ENCODE data around the gene CACNA1A.
"Not testable (repeated sequence)": the region's sequence is repeated elsewhere in the genome, so short reads cannot be mapped to it uniquely, and the experiment has no call there.

The CACNA1A gene

GRCh38 chr19:13363954-13364353 is 142.3 kb downstream of the CACNA1A start:
- DNase-seq (no peak), ATAC-seq (no peak)

- ATAC-seq (no peak), DNase-seq (no peak)
These were observed 143.0 kb downstream of the CACNA1A start for GRCh38 chr19:13363245-13363644.

- ATAC-seq, result no peak
- no peak for DNase-seq
These were observed 143.6 kb downstream of the CACNA1A start for GRCh38 chr19:13362668-13363067.

GRCh38 chr19:13361726-13362125 is 144.6 kb downstream of the CACNA1A start:
- ATAC-seq, DNase-seq: not testable (repeated sequence)

DNA sequence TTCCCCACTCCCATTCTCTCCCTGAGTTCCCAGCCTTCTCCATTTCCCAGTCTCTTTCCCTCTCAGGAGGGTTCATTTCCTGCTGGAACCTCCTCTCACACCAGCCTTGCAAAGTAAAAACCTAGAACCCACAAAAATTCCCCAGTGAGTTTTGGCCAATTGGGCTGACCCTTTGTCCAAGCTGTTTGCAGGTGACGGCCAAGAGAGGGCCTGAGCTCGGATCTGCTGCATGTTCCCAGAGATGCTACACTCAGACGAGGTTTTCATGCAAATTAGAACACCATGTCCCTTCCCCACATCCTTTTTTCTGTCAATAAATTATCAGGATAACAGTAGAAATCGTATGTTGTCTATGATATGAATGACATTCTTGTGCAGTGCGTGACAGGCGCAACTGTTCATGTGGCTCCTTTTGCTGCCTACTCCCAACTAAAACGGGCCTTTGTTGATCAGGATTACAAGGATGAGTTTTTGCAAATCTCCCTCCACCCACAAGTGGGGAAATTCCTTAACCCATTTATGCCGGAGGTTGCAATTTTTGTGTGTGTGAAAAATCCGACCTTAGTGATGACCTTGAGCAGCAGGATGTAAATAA is 149.5 kb downstream of the CACNA1A start:
- ATAC-seq, result no peak

DNA sequence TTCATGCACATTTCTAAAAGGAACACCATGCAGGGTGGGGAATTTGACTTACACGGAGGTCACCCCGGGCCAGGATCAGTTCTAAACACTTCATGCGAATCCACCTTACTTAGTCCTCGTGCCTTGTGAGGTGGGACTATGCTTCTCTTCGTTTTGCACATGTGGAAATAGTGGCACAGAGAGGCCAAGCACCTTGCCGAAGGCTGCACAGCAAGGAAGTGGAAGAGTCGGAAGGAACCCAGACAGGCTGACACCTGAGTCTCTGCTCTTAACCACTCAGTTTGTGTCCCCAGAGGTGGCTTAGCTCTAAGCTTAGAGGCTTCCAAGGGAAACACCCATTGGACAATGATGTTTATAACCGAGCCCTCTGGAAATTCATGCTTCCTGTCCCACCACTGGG is 150.1 kb downstream of the CACNA1A start:
- DNase-seq, result no peak
- ATAC-seq, result no peak

More for the DNA sequence above, 149.5 kb downstream of the CACNA1A start:
- no peak for DNase-seq

GRCh38 chr19:13355356-13355755 is 150.9 kb downstream of the CACNA1A start:
- ATAC-seq, result no peak
- no peak for DNase-seq

- ATAC-seq (no peak), DNase-seq (no peak)
These were observed 152.7 kb downstream of the CACNA1A start for GRCh38 chr19:13353625-13354024.

DNA sequence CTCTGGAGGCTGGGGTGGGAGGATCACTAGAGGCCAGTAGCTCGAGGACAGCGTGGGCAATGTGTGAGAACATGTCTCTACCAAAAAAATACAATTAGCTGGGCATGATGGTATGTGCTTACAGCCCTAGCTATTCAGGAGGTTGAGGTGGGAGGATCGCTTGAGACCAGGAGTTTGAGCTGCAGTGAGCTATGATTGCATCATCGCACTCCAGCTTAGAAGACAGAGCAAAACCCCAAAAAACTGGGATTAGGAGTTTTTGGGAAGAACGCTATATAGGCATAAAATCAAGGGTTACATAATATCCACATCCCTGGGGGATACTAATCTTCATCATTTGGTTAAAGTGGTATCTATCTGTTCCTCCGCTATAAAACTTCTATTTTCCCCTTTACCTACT is 155.5 kb downstream of the CACNA1A start:
- ATAC-seq (no peak), DNase-seq (no peak)

GRCh38 chr19:13350072-13350471 is 156.2 kb downstream of the CACNA1A start:
- DNase-seq (no peak), ATAC-seq (no peak)

DNA sequence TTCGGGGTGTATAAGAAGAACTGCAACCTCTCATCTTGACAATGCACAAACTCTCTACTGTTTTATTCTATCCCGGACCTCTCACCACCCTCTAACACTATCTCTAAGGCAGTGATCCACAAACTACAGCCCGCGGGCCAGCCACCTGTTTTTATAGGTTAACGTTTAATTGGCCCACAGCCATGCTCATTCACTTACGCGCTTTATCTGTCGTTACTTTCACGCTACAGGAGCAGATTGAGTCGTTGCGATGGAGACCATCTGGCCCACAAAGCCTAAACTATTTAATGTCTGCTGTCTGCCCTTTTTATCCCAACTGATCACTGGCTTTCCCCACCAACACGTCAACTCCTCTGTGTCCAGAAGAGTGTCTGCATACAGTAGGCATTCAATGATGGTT is 158.9 kb downstream of the CACNA1A start:
- DNase-seq (no peak), ATAC-seq (no peak)

GRCh38 chr19:13343514-13343913 is 162.8 kb downstream of the CACNA1A start:
- ATAC-seq (no peak), DNase-seq (no peak)

DNA sequence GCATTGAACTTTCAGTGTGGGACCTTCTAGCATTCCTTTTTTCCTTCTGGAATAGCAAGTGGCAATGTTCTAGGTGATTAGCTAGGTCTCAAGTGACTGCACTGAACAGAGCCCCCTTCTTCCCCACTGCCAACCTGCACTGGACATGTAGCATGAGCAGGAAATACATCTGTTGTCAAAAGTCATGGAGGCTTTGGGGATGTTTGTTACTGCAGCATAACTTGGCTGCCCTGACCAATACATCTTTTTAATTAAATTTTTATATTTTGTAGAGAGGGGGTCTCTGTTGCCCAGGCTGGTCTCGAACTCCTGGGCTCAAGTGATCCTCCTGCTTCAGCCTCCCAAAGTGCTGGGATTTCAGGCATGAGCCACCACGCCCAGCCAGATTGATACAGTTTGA is 163.6 kb downstream of the CACNA1A start:
- DNase-seq (no peak), ATAC-seq (no peak)

DNA sequence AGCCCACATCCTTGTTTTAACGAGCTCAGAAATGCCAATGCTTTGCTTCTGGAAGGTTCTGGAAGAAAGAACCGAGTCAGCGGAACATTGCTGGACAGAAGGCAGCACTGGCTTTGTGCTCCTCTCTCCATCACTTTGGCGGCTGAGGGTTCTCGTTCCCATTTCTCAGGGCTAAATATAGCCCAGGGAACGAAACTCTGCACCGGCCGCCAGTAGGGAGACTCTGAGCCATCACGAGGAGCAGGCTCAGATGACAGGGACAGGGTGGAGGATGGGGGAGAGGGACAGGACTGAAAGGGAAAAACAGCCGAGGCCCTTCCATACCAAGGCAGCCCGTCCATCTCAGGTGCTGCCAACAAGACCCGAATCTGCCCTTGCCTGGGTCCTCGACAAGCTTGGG is 166.4 kb downstream of the CACNA1A start:
- DNase-seq, result no peak
- ATAC-seq, result no peak

- no peak for ATAC-seq
- no peak for DNase-seq
These were observed 169.1 kb downstream of the CACNA1A start for GRCh38 chr19:13337181-13337580.

DNA sequence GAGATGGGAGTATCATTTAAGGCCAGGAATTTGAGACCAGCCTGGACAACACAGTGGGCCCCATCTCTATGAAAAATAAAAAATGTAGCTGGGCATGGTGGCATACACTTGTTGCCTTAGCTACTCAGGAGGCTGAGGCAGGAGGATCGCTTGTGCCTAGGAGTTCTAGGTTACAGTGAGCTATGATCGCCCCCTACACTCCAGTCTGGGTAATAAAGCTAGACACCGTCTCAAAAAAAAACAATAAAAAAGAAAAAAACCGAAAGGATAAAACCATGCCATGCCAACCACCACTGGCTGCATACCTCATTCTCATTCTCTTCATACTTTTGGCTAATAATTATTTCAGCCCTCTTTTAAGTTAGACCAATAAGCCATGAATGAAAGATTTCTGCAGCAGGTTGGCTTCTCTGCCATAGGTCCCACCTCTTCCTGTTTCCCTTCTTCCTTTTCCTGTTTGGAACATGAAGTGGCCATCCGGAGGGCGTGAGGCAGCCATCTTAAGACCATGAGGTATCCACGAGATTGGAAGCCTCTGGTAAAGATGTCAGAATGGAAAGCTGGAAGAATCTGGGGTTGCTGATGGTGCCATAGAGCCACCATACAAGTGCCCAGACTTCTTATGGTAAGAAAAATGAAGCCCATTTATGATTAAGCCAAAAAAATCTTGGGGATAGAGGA is 171.3 kb downstream of the CACNA1A start:
- ATAC-seq (no peak), DNase-seq (no peak)

DNA sequence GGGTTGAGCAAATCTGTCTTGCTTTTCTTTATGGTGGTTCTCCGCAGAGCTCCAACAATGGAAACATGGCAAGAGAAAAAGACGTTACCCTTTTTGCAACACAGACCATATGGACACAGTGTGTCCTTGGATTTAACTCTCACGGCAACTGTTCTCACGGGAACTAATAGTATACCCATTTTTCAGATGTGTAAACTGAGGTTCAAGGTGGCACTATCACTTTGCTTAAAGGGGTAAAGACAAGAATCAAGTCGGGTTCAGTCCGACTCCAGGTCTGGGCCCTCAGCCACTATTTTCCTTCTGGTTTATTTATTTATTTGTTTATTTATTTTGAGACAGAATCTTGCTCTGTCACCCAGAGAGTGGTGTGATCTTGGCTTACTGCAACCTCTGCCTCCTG is 176.0 kb downstream of the CACNA1A start:
- DNase-seq, result no peak
- ATAC-seq, result no peak

DNA sequence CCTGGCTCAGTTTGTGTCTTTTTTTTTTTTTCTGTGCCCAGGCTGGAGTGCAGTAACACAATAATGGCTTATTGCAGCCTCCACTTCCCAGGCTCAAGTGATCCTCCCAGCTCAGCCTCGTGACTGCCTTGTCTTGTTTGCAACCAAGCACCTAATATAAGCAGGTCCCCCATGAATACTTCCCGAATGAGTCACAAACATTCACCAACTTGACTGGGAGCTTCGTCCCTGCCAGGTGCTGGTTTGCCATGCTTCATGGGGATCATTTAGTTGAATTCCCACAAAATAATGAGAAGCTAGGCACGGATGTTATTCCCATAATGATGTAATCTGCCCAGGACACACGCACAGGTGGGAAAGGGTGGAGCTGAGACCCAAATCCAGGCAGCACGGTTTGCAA is 176.5 kb downstream of the CACNA1A start:
- DNase-seq (no peak), ATAC-seq (no peak)

GRCh38 chr19:13328241-13328640 is 178.0 kb downstream of the CACNA1A start:
- no peak for DNase-seq
- no peak for ATAC-seq

DNA sequence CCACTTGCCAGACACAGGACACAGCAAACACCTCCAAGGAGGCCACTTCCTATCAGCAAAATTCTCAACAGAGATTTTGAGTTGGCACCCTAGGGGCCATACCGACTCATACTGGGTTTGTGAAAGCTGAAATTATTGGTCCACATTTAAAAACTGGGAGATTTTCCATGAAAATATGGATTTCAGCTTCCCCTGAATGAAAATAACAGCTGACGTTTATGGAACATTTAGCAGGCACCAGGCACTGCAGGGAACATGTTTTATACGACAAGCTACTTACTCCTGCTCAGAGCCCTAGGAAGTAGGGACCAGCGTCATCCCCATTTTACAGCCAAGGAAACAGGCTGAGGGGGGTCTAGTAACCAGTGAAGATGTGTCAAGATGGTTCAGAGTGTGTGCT is 186.8 kb downstream of the CACNA1A start:
- ATAC-seq (no peak), DNase-seq (no peak)

DNA sequence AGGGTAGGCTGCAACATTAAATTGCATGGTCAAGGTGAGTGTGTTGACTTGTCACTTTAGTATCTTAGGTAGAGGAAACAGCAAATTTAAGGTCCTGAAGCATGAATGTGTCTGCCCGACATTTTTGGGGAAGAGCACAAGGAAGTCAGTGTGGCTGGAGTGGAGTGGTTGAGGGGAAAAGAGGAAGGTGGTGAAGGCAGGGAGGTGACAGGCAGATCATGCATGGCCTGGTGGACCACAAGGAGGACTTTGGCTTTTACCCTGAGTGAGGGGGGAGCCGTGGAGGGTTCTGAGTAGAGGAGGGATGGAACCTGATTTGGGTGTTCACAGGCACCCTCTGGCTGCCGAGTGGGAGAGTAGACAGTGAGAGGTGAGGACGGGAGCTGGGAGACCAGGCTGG is 188.1 kb downstream of the CACNA1A start:
- DNase-seq (no peak), ATAC-seq (no peak)

- no peak for ATAC-seq
- no peak for DNase-seq
These were observed 190.8 kb downstream of the CACNA1A start for GRCh38 chr19:13315495-13315894.

GRCh38 chr19:13314761-13315160 is 191.5 kb downstream of the CACNA1A start:
- DNase-seq, result no peak
- ATAC-seq, result no peak

- ATAC-seq, result no peak
- no peak for DNase-seq
These were observed 192.4 kb downstream of the CACNA1A start for GRCh38 chr19:13313875-13314274.

All from stimulated activated naive CD8-positive, alpha-beta T cell treated with anti-CD3 and anti-CD28 coated beads, Interleukin-15, Interleukin-2, amounts not matched to agents 100 U/mL and 50 U/mL, for 24 hours (primary cell).